ENCODE data around the gene DPYSL3.

GRCh38 chr5:147415651-147416050 lies 94.2 kb downstream of the DPYSL3 start:
- TF ChIP-seq CTCF (IDR thresholded peaks at IDR 0.05; ENCODE audit: low read depth, low read length, missing input control) (no peak), FOXA1 (IDR thresholded peaks at IDR 0.05) (no peak), MAX (IDR thresholded peaks at IDR 0.05) (no peak)

All from liver (tissue), 2 donors.